Measurements from ENCODE around the gene SLITRK4.

Gene SLITRK4

GRCh38 chrX:143580266-143580665, 55.6 kb downstream of the SLITRK4 start:
- Histone ChIP-seq H3K27ac (ENCODE audit: low read depth, low read length) (no peak overlapping the region), H3K4me1 (ENCODE audit: control insufficient read depth in 5 of 5, insufficient read depth in 5 of 5, low read length in 5 of 5) (no peaks in the 10 kb centered on the region), H3K4me3 (ENCODE audit: low read depth in 1 of 5, low read length in 5 of 5) (no peak overlapping the region), H3K9ac (ENCODE audit: low read length in 5 of 5) (no peak overlapping the region), H3K36me3 (ENCODE audit: control insufficient read depth in 5 of 5, insufficient read depth in 5 of 5, low read length in 5 of 5) (no peaks in the 10 kb centered on the region), H3K27me3 (ENCODE audit: control insufficient read depth in 5 of 5, insufficient read depth in 4 of 5, low read length in 5 of 5) (no peaks in the 10 kb centered on the region), H3K9me3 (ENCODE audit: control insufficient read depth in 5 of 5, low read length in 5 of 5) (peaks cover 0 to 5% (median 0%) of the 10 kb centered on the region in 5 donors)
